Effector CD4-positive, alpha-beta T cell (primary cell): ENCODE measurements around the gene LYRM4.

Source experiments
- DNase-seq: peaks from one replicate; pipeline ENCODE4 v3.0.0-alpha.2; 2020

LYRM4 gene

DNA sequence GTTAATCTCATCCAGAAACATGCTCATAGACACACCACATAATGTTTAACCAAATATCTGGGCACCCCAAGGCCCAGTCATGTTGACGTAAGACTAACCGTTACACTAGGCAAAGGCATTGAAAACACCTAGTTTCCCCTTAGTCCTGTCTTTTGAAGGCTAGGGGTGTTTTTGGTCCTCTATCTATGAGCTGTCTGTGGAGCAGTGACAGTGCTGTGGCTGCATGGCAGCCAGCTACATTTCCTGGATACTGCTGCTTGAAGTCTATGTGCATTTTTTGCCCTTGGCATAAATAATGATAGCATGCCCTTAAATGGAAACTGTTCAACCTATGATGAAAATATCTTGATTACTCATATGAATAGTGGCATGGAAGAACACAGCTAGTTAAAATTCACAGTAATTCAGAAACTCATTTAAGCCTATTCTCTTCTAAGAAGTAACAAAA lies 19.2 kb upstream of the LYRM4 start:
- no peak for DNase-seq

DNA sequence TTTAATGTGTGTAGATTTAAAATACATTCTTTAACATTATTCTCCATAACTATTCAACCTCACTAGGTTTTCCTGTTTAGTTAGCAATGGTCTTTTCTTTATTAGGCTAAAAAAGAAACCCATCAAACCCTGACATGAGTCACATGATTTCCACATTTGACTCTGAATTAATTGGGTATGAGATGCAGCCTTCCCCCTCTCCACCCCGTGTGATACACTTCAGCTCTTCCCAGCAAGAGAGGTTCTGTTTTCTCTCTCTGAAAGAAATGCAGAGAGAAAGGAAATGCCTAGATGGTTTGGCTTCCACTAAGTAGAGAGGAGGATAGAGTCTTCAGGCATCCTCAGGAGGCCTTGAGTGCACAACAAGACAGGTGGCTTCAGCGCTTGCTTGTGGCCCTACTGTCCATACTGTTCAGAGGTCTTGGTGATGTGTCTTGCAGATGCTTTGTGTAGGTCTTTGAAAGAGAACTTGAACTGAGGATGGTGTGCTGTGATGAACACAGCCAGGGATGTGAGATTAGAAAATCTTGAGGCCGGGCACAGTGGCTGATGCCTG lies 17.9 kb upstream of the LYRM4 start:
- DNase-seq = no peak

GRCh38 chr6:5278047-5278446 lies 17.3 kb upstream of the LYRM4 start:
- DNase-seq = no peak

DNA sequence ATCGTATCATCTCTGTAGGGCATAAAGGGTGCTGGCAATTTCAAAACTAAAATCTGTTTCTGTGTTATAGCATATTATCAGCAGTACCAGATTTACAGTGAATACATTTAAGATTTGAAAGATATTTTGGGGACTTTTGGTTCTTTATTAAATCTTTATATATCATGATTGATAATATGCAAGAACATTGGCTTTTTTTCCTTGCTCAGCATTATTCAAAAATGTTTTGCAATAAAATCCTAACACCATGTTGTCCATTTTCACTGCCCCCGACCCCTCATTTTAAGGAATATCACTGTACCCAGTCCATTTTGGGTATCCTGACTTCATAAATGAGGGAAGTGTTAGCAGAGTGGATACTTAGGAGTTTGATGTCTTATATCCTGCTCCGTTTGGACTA lies 16.8 kb upstream of the LYRM4 start:
- no peak for DNase-seq

DNA sequence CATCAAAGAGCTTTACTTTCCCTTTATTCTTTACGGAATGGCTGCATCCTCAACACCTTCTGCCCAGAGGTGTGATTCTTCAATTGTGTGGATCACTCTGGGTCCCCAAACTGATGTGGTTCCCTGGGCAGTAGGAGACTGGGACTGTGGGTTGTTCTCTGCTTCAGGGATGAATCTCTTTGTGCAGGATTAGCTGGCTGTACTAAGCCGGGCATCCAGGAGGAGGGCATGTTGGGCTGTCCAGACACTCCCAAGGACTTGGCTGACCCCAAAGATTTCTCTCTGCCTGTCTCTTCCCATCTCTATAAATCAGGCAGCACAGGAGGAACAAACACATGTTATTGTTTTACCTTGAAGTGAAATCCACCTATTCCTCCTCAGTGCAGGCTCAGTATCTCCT lies 15.8 kb upstream of the LYRM4 start:
- no peak for DNase-seq

DNA sequence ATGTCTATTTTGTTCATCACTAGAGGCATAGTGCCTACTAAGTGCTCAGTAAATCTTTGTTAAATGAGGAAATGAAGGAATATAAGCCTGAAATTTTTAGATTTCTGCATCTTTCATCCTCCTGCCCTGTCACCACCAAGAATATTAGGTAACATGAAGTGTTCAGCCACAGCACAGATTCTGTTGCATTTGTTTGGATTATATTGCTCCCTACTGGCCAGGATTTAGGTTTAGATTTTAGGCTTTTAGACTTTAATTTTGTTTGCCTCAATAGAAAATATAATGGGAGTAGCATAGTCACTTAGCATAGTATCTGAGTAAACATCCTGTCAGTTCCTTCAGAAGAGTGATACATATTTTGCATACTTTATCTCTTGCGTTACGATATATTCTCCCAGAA lies 14.7 kb upstream of the LYRM4 start:
- DNase-seq = no peak

DNA sequence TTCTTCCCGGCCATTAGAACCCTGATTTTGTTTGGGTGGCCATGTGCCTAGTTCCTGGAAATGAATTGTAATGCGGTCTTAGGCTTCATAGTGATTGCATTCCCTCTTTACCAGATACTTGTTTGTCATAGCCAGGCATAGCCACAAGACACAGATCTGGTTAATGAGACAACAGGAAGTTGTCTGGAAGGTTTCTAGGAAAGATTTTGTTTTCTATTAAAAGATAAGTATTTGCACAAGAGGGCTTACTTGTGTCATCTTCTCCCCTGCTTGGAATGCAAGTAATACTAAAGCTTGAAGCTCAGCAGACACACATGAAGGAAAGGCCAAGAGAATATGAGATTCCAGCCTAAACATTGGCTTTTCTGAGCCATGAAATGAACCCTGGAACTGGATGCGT lies 13.5 kb upstream of the LYRM4 start:
- DNase-seq = no peak

DNA sequence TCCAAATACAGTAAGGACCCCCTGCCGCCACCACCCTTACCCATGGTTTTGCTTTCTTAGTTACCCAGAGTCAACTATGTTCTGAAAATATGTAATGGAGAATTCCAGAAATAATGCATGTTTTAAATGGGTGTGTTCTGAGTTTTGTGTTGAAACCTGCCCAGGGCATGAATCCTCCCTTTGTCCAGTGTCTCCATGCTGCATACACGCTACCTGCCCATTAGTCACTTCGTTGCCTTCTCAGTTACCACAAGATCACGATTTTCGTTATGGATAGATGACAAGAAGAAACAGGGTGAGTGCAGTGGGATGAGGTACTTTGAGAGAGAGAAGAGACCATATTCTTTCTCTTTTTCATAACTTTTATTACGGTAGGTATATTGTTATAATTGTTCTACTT lies 11.2 kb upstream of the LYRM4 start:
- no peak for DNase-seq

GRCh38 chr6:5270093-5270680 lies 9.4 kb upstream of the LYRM4 start:
- DNase-seq = no peak

DNA sequence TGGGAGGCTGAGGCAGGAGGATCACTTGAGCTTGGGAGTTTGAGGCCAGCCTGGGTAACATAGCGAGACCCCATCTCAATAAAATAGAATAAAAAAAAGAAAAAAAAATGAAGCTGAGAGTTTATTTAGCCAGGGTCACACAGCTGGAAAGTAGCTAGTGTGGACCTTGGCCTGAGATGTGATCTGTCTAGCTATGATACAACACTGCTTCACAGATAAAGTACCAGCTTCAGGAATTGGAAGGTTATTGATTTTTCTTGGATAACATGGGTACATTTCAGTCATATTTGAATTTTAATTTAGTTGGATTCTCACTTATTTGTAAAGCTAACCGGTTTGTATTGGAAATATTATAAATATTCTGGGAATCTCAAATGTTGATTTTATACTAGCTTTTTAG lies 5.7 kb upstream of the LYRM4 start:
- no peak for DNase-seq

DNA sequence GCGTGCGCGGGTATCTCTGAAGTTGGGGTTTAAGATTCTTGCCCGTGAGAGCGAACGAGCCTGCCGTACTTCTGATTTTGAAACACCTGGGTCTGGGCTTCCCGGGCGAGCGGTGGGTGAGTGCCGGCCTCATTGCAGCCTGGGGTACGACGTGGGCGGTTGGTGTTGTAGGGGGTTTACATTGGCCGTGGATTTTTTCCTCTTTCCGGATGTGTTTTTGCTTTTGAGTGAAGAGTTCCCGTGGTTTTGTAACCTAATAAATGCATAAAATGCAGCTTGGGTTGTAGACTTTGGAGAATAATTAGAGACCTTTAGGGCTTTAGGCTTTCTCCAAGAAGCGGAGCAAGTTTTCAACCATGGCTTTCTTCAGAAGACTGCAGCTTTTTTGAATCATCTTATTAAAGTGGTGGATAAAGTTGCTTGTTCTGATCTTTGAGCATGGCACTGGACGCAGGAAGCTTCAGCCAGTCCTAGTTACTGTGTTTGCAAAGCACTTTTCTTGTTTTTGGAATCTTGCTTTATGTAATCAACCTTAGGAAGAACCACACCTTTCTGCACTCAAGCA lies 877 bp upstream of the LYRM4 start:
- no peak for DNase-seq

DNA sequence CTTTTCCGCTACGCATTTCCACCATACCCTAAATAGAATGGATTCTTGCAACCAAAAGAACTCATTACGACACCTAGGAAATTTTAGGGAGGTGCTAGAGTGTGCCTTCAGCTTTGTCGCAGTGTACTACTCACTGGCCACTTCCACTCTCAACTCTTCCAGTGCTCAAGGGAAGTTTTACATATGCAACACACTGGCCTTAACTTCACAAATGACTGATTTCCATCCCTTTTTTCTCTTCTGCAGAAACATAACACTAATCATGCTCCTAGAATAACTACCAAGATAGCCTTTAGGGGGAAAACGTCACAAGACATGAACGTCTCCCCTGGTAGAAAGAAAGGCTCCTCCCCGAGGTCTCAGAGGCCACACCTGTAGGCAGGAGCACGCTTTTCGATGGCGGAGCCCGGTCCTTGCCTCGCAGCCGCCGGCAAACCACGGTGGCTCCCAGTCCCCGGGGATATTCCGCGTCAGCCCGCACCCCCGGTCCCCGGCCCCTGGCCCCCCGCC lies 584 bp downstream of the LYRM4 start:
- peak; percentile 71 for DNase-seq

DNA sequence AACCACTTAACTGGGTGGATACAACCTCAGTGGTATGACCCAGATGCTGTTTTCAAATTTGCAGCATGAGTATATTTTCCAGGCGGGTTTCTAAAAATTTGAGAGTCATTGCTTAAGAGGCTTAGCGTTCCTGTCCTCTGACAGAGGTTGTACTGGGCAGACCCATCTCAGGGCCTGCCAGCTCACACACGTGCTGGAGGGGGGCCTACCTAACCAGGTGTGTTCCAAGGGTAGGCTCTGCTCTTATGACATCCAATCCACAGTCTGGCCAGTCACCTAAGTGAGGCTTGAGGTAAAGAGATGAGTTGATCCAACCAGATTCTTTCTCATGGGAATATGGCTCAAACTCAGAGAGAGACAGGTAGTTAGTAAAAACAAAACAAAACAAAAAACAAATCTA lies 1.3 kb downstream of the LYRM4 start:
- no peak for DNase-seq

GRCh38 chr6:5257400-5257799 lies 3.4 kb downstream of the LYRM4 start:
- DNase-seq = no peak

DNA sequence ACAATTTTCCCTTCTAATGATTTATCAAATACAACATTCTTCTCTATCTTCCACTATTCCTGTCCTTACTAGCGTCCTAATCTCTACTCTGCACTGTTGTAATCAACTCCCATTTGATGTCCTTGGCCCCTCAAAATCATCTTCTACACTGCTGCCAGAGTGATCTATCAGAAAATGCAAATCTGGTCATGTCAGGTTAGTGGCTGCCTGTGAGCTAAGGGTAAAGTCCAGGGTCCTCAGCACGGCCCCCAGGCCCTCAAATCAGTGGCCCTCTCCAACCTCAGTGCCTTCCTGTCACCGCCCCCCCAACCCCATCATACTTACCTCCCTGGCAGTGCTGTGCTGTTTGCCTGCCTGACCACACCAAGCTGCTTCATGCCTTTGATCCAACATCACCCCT lies 3.8 kb downstream of the LYRM4 start:
- no peak for DNase-seq

DNA sequence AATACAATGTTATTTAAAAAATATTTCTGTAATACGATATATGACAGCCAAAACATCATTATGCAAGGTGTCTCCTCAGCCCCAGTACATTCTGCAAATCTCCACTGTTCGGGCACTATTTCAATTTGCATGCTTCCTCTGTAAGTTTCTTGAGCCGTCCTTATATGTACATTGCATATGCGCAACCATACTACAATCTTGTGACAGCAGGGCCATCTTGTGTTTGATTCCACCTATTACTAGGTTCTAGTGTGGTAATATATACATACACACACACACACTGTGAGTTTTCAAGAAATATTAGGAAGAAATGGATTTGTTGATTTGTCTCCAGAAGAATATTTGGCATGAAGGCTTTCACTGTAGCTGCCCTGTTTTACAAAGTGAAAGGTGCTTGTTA lies 9.8 kb downstream of the LYRM4 start:
- DNase-seq = no peak

GRCh38 chr6:5250451-5250850 lies 10.3 kb downstream of the LYRM4 start:
- no peak for DNase-seq

GRCh38 chr6:5249451-5250122 lies 11.2 kb downstream of the LYRM4 start:
- no peak for DNase-seq

DNA sequence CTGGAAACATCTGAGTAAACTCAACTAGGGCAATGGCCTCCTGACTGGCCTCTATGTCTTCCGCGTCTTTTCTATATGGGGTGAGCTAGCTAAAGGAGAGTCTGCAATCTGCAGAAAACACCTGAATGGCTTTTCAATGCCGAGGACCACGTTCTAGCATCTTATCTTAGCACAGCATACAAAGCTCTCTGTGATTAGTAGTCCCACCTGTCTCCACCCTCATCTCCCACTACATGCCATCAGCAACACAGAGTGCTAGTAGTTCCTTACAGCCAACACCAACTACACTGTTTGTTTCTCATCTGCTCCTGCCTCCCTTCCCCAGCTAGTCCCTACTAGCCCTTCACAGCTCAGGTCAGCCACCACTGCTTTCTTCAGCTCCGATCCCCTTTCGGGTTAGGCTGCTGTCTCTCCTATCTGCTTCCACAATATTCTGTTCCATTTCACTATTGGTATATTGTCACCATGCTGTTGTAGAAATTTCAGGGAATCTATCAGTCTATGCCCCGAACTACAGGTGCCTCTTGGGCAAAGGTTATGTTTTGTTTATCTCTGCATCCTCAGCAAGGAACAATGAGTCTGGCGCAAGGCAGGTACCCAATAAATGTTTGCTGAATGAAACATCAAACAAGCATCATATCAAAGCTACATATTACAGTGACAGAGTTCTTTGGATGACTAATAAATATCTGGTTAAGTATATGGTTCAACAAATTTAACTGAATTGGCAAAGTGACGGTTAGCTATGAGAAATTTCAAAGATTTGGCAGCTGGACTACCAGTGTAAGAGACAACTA lies 12.2 kb downstream of the LYRM4 start:
- no peak for DNase-seq

GRCh38 chr6:5247201-5247600 lies 13.5 kb downstream of the LYRM4 start:
- DNase-seq = no peak

DNA sequence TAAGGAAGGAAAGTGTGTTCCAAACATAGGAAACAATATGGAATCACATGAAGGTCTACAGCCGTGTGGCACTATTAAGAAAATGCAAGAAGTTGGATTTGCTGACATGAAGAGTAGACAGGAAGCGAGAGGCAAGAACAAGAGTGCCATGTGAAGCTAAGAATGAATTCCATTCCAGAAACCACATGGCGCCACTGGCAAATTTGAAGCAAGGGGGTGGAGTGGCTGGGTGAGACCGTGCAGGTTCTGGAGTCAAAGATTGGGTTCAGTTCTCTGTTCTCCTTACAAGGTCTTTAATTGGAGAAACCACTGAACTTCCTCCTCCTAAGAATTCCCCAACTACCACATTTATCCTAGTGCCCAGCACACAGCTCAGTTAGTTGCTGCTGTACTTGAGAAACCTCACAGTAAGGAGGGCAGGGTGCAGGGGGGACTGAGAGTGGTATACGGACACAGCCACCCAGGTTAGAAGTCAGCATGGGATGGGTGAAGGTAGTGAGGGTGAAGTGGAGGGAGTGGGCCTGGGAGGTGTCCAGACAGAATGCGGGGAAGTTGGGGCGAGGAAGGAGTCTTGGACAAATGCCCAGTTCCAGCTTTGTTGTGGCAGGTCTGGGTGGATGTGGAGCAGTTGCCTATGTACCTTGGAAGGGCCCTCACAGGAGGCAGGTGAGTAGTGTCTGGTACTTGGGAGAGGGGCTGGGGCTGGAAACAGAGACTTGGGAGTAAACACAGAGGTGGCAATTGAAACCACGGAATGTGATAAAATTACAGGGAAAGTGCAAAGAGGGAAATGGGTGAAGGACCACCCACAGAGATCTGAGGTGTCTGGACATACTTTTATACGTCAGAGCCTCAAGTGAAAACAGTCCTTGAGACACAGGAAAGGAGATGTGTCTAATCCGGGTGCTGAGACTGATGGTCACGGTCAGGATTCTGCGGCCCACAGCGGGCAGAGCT lies 14.3 kb downstream of the LYRM4 start:
- no peak for DNase-seq

GRCh38 chr6:5243069-5243468 lies 17.7 kb downstream of the LYRM4 start:
- DNase-seq = no peak
